NOMO-1 (cell line): ENCODE data around the gene PRICKLE2.

ENCODE experiments used
- DNase-seq, 2 experiments: peaks; one replicate each; lab custom pipeline; 2025; ENCODE audit not compliant: unreplicated experiment in 2 of 2; lab: John Stamatoyannopoulos, UW

Gene PRICKLE2

DNA sequence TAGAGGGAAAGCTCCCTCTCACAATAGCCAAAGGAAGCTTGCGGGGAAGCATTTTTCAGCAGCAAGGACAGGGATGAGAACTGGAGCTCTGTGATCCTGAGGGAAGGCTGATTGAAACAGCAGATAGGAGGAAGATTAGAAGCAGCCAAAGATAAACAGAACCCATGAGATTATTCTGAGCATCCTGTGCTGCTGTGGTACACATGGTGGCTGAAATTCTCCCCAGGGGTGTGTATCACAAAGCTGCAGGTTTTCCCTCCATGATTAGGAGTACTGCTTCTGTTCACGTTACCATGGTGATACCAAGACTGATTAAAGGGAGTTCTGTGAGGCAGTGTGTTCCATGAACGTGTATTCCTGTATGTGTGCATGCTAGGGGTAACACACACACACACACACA lies 171.7 kb downstream of the PRICKLE2 start:
- DNase-seq, result no peak

DNA sequence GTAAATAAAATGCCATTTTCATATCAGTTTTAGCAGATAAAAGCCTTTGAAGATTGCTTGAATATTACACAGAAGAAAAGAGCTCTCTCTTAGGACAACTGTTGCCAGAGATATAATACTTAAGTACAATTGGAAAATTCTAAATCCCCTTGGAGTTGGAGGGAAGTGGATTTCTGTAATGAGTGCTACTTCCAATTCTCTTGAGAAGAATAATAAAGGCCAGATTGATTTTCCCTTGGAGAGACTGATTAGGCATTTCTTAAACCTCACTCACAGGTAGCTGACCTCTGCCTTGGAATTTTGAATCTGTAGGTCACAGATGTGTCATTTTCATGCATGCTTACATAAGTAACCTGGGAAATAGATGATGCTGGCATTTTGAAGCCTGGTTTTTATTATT lies 172.1 kb downstream of the PRICKLE2 start:
- DNase-seq, result no peak

DNA sequence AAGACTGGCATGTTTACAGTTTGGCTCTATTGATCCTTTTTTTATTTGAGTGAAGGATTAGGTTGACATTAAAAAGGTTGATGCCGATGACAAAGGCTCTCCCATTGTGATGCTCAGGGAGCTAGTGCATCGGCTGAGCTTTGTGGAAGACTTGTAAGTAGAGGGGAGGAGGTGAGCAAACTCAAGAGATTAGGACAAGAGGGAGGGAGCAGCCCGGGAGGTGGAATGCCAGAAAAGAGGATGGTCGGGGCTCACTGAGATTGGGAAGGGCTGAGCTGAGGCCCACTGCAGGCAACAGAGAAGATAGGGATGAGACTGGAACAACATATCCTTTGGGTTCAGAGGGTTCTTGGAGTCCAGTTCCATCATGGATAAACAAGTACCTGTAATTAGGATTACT lies 175.4 kb downstream of the PRICKLE2 start:
- no peak for DNase-seq

DNA sequence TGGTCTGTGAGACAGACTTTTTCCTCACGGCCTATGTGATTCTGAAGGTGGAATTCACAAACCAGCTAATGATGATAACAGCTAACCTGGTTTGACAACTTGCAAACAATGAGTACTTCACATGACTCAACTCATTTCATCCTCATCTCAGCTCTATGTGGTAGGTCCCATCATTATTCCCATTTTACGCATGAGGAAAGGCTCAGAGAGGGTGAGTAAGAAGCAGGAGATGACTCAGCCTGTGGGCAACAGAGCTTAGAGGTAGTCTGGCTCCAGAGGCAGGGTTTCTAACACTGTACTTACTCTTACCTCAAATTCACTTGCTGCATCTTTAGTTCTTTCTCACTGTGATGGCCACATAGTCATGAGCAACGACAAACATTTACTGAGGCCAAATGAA lies 176.1 kb downstream of the PRICKLE2 start:
- DNase-seq, result no peak

DNA sequence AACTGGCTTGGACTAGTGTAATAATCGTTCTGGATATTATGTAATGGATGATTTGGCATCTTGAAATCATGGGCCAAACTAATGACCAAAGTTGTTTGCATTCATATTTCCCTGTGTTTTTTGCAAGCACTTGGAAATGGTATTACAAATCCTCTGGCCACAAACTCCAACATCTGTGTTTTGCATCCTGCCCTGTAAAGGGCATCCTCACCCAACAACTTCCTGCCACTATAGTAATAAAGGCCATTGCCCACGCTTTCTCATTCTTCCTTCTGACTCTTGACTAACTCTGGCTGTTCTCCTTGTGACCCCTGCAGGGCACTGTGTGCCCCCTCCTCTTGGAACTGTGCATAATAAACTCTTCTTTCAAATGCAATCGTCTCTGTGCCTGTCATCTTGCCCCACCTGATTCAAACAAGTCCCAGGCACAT lies 176.6 kb downstream of the PRICKLE2 start:
- DNase-seq, result peak; percentile 82 to 88

DNA sequence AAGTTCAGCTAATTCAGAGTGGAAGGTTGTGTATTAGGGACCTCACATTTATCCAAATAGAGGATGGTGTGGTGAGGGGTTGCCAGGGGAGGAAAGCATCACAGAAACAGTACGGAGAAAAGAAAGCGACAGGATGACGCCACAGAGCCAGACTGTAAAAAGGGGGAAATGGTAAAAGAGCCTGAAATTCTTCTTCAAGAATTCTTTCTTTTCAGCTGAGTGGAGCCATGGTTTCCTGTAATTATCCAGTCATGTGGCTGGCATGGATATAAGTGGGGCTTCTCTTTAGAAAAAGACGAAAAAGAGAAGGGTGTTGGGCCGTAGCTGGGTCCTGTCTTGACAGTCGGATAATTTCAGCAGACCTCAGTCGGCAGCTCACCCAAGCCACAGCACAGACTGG lies 177.5 kb downstream of the PRICKLE2 start:
- DNase-seq, result peak; percentile 34 to 51

DNA sequence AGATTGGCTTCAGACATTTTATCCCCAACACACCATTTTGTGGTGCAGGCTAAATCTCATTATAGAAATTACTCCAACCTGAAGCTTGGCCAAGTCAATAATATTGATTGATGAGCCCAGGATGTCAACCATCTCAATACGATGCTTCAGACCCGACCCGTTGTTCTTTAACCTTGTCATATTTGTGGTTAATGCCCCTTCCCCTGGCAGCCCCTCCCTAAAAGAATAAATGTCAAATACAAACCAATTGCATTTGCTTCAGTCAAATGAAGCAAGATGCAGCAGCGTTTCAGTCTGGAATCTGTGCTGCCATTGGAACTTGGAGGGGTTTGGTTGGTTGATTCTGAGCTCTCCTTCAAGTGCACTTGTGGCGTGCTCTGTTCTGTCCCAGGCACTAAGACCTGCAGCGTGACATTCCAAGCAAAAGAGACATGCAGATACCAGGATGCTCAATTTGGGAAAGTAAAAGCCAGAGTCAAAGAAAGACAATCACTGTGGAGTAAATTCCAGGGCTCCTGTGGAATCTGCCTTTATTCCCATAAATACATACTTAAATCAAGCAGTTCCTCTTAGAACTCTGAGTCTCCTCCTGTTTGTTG lies 178.2 kb downstream of the PRICKLE2 start:
- DNase-seq, result no peak

DNA sequence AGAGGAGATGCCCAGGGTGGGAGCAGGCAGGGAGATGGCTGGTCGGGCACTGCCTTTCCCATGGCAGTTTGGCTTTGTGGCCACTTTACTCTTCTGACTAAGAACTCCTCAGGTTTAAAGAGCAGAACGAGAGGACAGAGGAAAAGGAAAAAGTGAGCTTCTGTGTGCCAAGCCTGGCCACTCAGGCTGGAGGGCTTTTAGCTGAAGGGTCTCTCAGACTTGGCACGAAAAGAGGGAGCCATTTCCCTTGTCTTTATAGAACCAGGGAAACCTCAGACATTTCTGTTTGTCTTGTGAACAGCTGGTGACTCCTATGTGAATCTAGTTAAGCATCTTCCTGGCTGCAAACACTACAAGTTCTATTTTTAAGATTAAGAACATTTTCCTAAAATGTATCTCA lies 178.7 kb downstream of the PRICKLE2 start:
- DNase-seq, result no peak

DNA sequence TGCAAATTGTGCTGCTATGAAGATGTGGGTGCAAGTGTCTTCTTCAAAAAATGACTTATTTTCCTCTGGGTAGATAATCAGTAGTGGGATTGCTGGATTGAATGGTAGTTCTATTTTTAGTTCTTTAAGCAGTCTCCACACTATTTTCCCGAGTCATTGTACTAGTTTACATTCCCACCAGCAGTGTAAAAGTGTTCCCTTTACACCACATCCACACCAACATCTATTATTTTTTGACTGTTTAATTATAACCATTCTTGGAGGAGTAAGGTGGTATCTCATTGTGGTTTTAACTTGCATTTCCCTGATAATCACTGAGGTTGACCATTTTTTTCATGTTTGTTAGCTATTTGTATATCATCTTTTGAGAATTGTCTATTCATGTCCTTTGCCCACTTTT lies 182.3 kb downstream of the PRICKLE2 start:
- no peak for DNase-seq
